ENCODE measurements around the gene LSM14A. TPM values are rescaled to one million over a fixed set of nuclear protein-coding genes. Genes with fewer than 3 reads are reported as not detected.
A peak's percentile ranks its signal among the peaks of the same experiment; 100 is the strongest.

LSM14A gene
- total RNA-seq, 1 experiment from 2014 or later, result 161 TPM

GRCh38 chr19:34213283-34213682 lies 41.0 kb downstream of the LSM14A start:
- Mint-ChIP-seq H3K27ac (no peak overlapping the region), H3K27me3 (ENCODE audit: low read depth) (no peaks in the 10 kb centered on the region), H3K9me3 (no peaks in the 10 kb centered on the region), H3K4me1 (no peaks in the 10 kb centered on the region), H3K36me3 (peaks cover 35% of the 10 kb centered on the region), H3K4me3 (no peak overlapping the region)
- ATAC-seq (no peak), DNase-seq (ENCODE audit: low spot score) (no peak)
- CTCF ChIA-PET, result no interaction called here
- no peak for TF ChIP-seq ZNF416 (CRISPR knock-in tag; IDR thresholded peaks at IDR 0.05)
- no peak for TF ChIP-seq GTF2I (CRISPR knock-in tag; conservative IDR thresholded peaks at IDR 0.05)
- TF ChIP-seq JAZF1 (CRISPR knock-in tag; IDR thresholded peaks at IDR 0.05), result no peak
- TF ChIP-seq SMAD3 (CRISPR knock-in tag; IDR thresholded peaks at IDR 0.05; ENCODE audit: borderline replicate concordance), result no peak
- no peak for TF ChIP-seq ZNF396 (CRISPR knock-in tag; IDR thresholded peaks at IDR 0.05; ENCODE audit: borderline replicate concordance)
- POLR2A ChIA-PET, result no interaction called here

GRCh38 chr19:34214040-34214439 lies 41.7 kb downstream of the LSM14A start:
- Mint-ChIP-seq H3K4me3 (no peak overlapping the region), H3K9me3 (no peaks in the 10 kb centered on the region), H3K27ac (0 out of 2 replicates have a peak overlapping the region, but pooled peaks have one; percentile 32), H3K27me3 (ENCODE audit: low read depth) (no peaks in the 10 kb centered on the region), H3K4me1 (no peaks in the 10 kb centered on the region), H3K36me3 (peaks cover 36% of the 10 kb centered on the region)
- no peak for TF ChIP-seq FOXK1 (CRISPR knock-in tag; IDR thresholded peaks at IDR 0.05)
- TF ChIP-seq ZNF532 (CRISPR knock-in tag; IDR thresholded peaks at IDR 0.05; ENCODE audit: borderline replicate concordance), result no peak
- TF ChIP-seq SP1 (CRISPR knock-in tag; conservative IDR thresholded peaks at IDR 0.05), result no peak
- TF ChIP-seq AFF4 (CRISPR knock-in tag; IDR thresholded peaks at IDR 0.05; ENCODE audit: borderline replicate concordance), result no peak
- no peak for TF ChIP-seq CBFB (CRISPR knock-in tag; IDR thresholded peaks at IDR 0.05; ENCODE audit: low read depth)
- no peak for TF ChIP-seq TCF7 (CRISPR knock-in tag; IDR thresholded peaks at IDR 0.05; ENCODE audit: low read depth)
- no peak for TF ChIP-seq ZNF219 (CRISPR knock-in tag; IDR thresholded peaks at IDR 0.05; ENCODE audit: borderline replicate concordance)
- no peak for TF ChIP-seq ZNF263 (CRISPR knock-in tag; IDR thresholded peaks at IDR 0.05; ENCODE audit: low read depth)
- TF ChIP-seq ZNF423 (CRISPR knock-in tag; IDR thresholded peaks at IDR 0.05), result no peak
- no peak for TF ChIP-seq NR1H2 (CRISPR knock-in tag; IDR thresholded peaks at IDR 0.05)
- TF ChIP-seq GABPB1 (CRISPR knock-in tag; IDR thresholded peaks at IDR 0.05), result no peak
- no peak for TF ChIP-seq ZNF121 (CRISPR knock-in tag; IDR thresholded peaks at IDR 0.05)
- no peak for TF ChIP-seq ZNF416 (CRISPR knock-in tag; IDR thresholded peaks at IDR 0.05)
- no peak for TF ChIP-seq ZNF425 (CRISPR knock-in tag; conservative IDR thresholded peaks at IDR 0.05)
- TF ChIP-seq ZNF671 (CRISPR knock-in tag; IDR thresholded peaks at IDR 0.05), result no peak
- TF ChIP-seq NFATC4 (CRISPR knock-in tag; IDR thresholded peaks at IDR 0.05), result no peak
- no peak for TF ChIP-seq KAT7 (CRISPR knock-in tag; IDR thresholded peaks at IDR 0.05; ENCODE audit: borderline replicate concordance)
- TF ChIP-seq CREB1 (CRISPR knock-in tag; IDR thresholded peaks at IDR 0.05), result no peak
- ATAC-seq, result no peak
- ChIA-PET POLR2A (no interaction called here), CTCF (no interaction called here)
- DNase-seq (ENCODE audit: low spot score), result no peak
